ENCODE results near the gene DDIT3.

DNA sequence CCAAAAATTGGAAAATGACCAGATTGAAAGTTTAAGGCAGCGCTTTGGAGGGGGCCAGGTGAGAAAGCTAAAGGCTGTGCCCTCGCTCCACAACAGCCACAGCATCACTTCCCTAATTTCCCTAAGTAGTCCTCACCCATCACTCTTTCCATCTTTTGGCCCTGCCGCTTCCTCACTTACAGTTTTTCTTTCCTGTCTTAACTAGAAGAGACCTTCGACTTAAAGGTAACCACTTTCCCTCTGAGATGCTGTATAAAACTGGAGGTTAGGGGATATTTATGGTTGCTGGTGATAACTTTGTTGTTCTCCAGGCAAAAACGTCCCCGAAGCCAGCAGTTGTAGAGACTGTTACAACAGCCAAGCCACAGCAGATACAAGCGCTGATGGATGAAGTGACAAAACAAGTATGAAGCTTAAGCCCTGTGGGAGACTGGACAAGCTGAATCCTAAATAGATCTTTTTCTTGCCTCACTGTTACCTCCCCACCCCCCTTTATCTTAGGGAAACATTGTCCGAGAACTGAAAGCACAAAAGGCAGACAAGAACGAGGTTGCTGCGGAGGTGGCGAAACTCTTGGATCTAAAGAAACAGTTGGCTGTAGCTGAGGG, 4.3 kb downstream of the DDIT3 start:
- TF ChIP-seq, protein P1, sequence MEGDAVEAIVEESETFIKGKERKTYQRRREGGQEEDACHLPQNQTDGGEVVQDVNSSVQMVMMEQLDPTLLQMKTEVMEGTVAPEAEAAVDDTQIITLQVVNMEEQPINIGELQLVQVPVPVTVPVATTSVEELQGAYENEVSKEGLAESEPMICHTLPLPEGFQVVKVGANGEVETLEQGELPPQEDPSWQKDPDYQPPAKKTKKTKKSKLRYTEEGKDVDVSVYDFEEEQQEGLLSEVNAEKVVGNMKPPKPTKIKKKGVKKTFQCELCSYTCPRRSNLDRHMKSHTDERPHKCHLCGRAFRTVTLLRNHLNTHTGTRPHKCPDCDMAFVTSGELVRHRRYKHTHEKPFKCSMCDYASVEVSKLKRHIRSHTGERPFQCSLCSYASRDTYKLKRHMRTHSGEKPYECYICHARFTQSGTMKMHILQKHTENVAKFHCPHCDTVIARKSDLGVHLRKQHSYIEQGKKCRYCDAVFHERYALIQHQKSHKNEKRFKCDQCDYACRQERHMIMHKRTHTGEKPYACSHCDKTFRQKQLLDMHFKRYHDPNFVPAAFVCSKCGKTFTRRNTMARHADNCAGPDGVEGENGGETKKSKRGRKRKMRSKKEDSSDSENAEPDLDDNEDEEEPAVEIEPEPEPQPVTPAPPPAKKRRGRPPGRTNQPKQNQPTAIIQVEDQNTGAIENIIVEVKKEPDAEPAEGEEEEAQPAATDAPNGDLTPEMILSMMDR (IDR thresholded peaks at IDR 0.05): no peak
- no peak for TF ChIP-seq POLR2A (IDR thresholded peaks at IDR 0.05)

All from heart left ventricle (tissue), 13 donors.